Hepatocyte (in vitro differentiated cells): Measurements from ENCODE around the gene SPRY4. TPM values are rescaled to one million over a fixed set of nuclear protein-coding genes. Genes with fewer than 3 reads are reported as not detected.

Experiments used
- DNase-seq: peaks from one replicate; pipeline ENCODE4 v3.0.0-alpha.2; 2016; ENCODE audit warnings: low spot score
- H2AFZ ChIP-seq: fragments of 200-600 bp; sonication (generic); 2 replicates; pipeline ENCODE4 v1.6.0; 2016; ENCODE audit warnings: antibody characterized with exemption, mild to moderate bottlenecking
- H3K27ac ChIP-seq: fragments of 200-600 bp; sonication (generic); 2 replicates; pipeline ENCODE4 v1.5.1; 2016; ENCODE audit warnings: mild to moderate bottlenecking
- H3K27me3 ChIP-seq: fragments of 200-600 bp; sonication (generic); 2 replicates; pipeline ENCODE4 v1.6.1; 2016
- H3K36me3 ChIP-seq: fragments of 200-600 bp; sonication (generic); replicated peaks from 2 replicates; pipeline ENCODE4 v1.5.1; 2016; ENCODE audit warnings: low read depth; ENCODE audit not compliant: insufficient read depth
- H3K4me1 ChIP-seq: fragments of 200-600 bp; sonication (generic); 2 replicates; pipeline ENCODE4 v1.5.1; 2016; ENCODE audit warnings: mild to moderate bottlenecking, moderate library complexity; ENCODE audit not compliant: insufficient read depth
- H3K4me2 ChIP-seq: fragments of 200-600 bp; sonication (generic); 2 replicates; pipeline ENCODE4 v1.6.0; 2016
- H3K4me3 ChIP-seq: fragments of 200-600 bp; sonication (generic); 2 replicates; pipeline ENCODE4 v1.5.1; 2016; ENCODE audit warnings: mild to moderate bottlenecking
- H3K79me2 ChIP-seq: fragments of 200-600 bp; sonication (generic); 2 replicates; pipeline ENCODE4 v1.6.0; 2017; ENCODE audit warnings: mild to moderate bottlenecking
- H3K9me2 ChIP-seq: fragments of 200-600 bp; sonication (generic); replicated peaks from 2 replicates; pipeline ENCODE4 v1.6.0; 2017; ENCODE audit warnings: mild to moderate bottlenecking; ENCODE audit not compliant: insufficient read depth
- H3K9me3 ChIP-seq: fragments of 200-600 bp; sonication (generic); 2 replicates; pipeline ENCODE4 v1.5.1; 2016; ENCODE audit warnings: low read depth, mild to moderate bottlenecking
- H4K20me1 ChIP-seq: fragments of 200-600 bp; sonication (generic); 2 replicates; pipeline ENCODE4 v1.6.0; 2016; ENCODE audit warnings: mild to moderate bottlenecking; ENCODE audit not compliant: insufficient read depth, poor library complexity, severe bottlenecking
- EZH2 ChIP-seq: fragments of 200-600 bp; sonication (generic); IDR thresholded peaks from 2 replicates; pipeline ENCODE4 v1.6.1; 2016; ENCODE audit warnings: antibody characterized with exemption, mild to moderate bottlenecking, borderline replicate concordance
- EZH2phosphoT487 ChIP-seq: fragments of 200-600 bp; sonication (generic); IDR thresholded peaks from one replicate; pipeline ENCODE4 v1.6.1; 2018; ENCODE audit warnings: antibody characterized with exemption, mild to moderate bottlenecking, low read depth, moderate library complexity; ENCODE audit not compliant: unreplicated experiment, severe bottlenecking
- WGBS: methylation state at CpG from one replicate; pipeline ENCODE4 v1.1.6; 2016; ENCODE audit warnings: low lambda C conversion rate; ENCODE audit errors: missing lambda C conversion rate; 5-methylcytosine and 5-hydroxymethylcytosine counted together
- polyA plus RNA-seq: library from polyadenylated mRNA; unstranded; fragments of >200 nt; fragmentation: Nextera tagmentation; extraction: Ambion mirVana; gene quantifications from 2 replicates; pipeline ENCODE4 v1.2.1, GENCODE V29; 2016
- total RNA-seq: library from RNA; depleted of rRNA; stranded (reverse); fragments of >200 nt; gene quantifications from 2 replicates; pipeline ENCODE4 v1.2.3, GENCODE V29; 2014
- TF ChIP-seq, protein P1 (sequence below): fragments of 200-600 bp; sonication (generic); IDR thresholded peaks from 2 replicates; pipeline ENCODE4 v1.5.1; 2016; ENCODE audit warnings: antibody characterized with exemption, mild to moderate bottlenecking; ENCODE audit not compliant: poor library complexity

The SPRY4 gene, protein sequence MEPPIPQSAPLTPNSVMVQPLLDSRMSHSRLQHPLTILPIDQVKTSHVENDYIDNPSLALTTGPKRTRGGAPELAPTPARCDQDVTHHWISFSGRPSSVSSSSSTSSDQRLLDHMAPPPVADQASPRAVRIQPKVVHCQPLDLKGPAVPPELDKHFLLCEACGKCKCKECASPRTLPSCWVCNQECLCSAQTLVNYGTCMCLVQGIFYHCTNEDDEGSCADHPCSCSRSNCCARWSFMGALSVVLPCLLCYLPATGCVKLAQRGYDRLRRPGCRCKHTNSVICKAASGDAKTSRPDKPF
- total RNA-seq (6.1 and 7.2 TPM in 2 replicates), polyA plus RNA-seq (4.3 and 8.5 TPM in 2 replicates)

DNA sequence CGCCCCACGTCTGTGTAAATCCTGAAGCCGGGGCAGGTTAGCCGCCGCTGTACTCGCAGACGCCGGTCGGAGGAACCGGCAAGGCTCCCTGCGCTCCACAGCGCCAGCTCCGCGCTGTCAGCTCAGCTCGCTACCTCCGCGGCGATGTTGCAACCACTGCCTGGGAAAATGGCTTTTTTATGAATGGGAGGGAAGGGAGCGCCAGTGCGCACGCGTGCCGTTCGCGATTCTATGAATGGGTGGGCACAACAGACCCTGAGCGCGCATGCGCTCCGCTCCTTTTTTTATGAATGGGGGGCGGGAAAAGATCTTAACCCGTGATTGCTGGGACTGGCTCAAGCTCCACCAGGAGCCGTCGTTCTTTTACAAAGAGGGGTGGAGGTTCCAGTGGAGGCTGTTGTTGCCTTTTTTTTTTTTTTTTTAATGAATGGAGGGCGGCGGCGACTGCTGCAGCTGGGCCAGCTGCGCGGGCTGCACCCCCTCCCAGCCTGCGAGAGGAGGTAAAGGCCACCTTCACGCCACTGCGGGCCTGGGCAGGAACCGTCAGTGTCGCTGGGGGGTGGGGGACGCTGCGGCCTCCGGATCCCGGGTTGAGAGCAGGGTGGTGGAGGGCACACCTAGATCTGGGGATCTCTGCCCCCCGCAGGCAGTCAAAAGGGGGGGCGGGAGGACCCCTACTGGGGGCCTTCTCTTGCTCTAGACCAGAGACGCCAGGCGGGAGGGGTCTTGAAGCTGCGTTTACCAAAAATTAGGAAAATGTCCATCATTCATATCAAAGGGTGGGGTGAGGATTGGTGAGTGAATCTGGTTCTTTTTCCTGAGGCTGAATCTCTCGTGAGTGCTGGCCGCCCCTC, at the start of gene SPRY4:
Gene SPRY4 (minus strand): TSS at position 151 of the 854 bp plus-strand sequence. CDS start 9,913 bp downstream, outside the sequence.
- H3K4me3 ChIP-seq = peak within 1 kb of the TSS; percentile 42
- peaks cover 30% of the 10 kb centered on the region for H3K79me2 ChIP-seq
- H3K9me3 ChIP-seq = no peaks in the 10 kb centered on the region
- DNase-seq = peak; percentile 98
- H3K36me3 ChIP-seq = no peaks in the 10 kb centered on the region
- peak within 1 kb of the TSS; percentile 82 for H3K4me2 ChIP-seq
- TF ChIP-seq, protein P1, sequence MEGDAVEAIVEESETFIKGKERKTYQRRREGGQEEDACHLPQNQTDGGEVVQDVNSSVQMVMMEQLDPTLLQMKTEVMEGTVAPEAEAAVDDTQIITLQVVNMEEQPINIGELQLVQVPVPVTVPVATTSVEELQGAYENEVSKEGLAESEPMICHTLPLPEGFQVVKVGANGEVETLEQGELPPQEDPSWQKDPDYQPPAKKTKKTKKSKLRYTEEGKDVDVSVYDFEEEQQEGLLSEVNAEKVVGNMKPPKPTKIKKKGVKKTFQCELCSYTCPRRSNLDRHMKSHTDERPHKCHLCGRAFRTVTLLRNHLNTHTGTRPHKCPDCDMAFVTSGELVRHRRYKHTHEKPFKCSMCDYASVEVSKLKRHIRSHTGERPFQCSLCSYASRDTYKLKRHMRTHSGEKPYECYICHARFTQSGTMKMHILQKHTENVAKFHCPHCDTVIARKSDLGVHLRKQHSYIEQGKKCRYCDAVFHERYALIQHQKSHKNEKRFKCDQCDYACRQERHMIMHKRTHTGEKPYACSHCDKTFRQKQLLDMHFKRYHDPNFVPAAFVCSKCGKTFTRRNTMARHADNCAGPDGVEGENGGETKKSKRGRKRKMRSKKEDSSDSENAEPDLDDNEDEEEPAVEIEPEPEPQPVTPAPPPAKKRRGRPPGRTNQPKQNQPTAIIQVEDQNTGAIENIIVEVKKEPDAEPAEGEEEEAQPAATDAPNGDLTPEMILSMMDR = no peak
- TF ChIP-seq EZH2phosphoT487 (no peak), EZH2 (no peak)
- no peaks in the 10 kb centered on the region for H3K27me3 ChIP-seq
- 2% methylated on average over 53 of the region's 54 CpGs for WGBS
- no peaks in the 10 kb centered on the region for H3K9me2 ChIP-seq
- peak within 1 kb of the TSS; percentile 66 for H2AFZ ChIP-seq
- peaks cover 30% of the 10 kb centered on the region for H3K4me1 ChIP-seq
- H3K27ac ChIP-seq = peak within 1 kb of the TSS; percentile 94
- H4K20me1 ChIP-seq = peaks cover 4% of the 10 kb centered on the region

DNA sequence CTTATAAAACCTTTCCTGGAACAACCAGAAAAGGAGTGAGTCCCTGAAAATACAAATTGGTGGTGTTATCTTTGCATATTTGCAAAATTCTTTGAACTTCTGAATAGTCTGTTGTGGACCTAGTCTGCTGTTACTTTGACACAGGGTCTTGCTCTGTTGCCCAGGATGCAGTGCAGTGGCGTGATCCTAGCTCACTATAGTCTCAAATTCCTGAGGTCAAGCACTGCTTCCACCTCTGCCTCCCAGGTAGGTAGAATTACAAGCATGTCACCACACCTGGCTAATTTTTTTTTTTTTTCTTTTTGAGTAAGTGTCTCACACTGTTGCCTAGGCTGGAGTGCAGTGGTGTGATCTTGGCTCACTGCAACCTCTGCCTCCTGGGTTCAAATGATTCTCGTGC, 43.7 kb upstream of the SPRY4 start:
- Histone ChIP-seq H3K4me1 (no peaks in the 10 kb centered on the region), H3K27me3 (no peaks in the 10 kb centered on the region), H3K79me2 (no peaks in the 10 kb centered on the region), H3K9me3 (no peaks in the 10 kb centered on the region), H2AFZ (no peak overlapping the region), H4K20me1 (no peaks in the 10 kb centered on the region), H3K36me3 (no peaks in the 10 kb centered on the region), H3K4me3 (no peak overlapping the region), H3K4me2 (no peak overlapping the region), H3K9me2 (no peaks in the 10 kb centered on the region), H3K27ac (no peak overlapping the region)
- DNase-seq = no peak
- 94% methylated on average over 2 of the region's 2 CpGs for WGBS
- no peak for TF ChIP-seq EZH2
- TF ChIP-seq EZH2phosphoT487 = no peak
- TF ChIP-seq, protein P1 = no peak

DNA sequence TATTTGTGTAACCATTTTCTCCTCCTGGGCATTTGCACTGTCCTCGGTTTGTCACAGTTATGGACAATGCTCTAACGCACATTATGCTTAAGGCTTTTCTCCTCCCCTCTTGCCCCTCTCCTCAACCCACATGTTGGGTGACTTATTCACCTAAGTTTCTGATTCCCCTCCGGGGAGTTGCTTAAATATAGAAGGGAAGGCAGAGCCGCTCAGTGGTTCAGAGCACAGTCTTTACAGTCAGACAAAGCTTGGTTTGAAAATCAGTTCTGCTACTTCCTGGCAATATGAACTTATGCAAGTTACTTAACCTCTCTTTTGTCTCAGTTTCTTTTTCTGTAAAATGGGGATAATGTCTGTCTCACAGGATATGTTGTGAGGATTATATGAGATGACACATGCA, 41.2 kb upstream of the SPRY4 start:
- Histone ChIP-seq H3K4me1 (peaks cover 3% of the 10 kb centered on the region), H3K27ac (no peak overlapping the region), H4K20me1 (no peaks in the 10 kb centered on the region), H3K4me3 (no peak overlapping the region), H3K4me2 (no peak overlapping the region), H3K79me2 (no peaks in the 10 kb centered on the region), H2AFZ (no peak overlapping the region), H3K9me2 (no peaks in the 10 kb centered on the region), H3K9me3 (no peaks in the 10 kb centered on the region), H3K27me3 (no peaks in the 10 kb centered on the region), H3K36me3 (no peaks in the 10 kb centered on the region)
- WGBS = 90% methylated on average over 4 of the region's 4 CpGs
- no peak for DNase-seq
- TF ChIP-seq, protein P1 = no peak
- TF ChIP-seq EZH2 (no peak), EZH2phosphoT487 (no peak)
